Measurements from ENCODE around the gene SSTR4. TPM values are rescaled to one million over a fixed set of nuclear protein-coding genes. Genes with fewer than 3 reads are reported as not detected.

The SSTR4 gene
- total and polyA plus RNA-seq, 9 of the 15 experiments (the other 6 are each of a cell fraction or from before 2014, with no cell fraction given): not detected

- intact Hi-C loops (cut with micrococcal nuclease): no loop called here
- Histone ChIP-seq H3K79me2 (ENCODE audit: control insufficient read depth, insufficient read depth, low read length) (no peaks in the 10 kb centered on the region), H3K9me1 (ENCODE audit: control insufficient read depth, insufficient read depth, low read length) (no peaks in the 10 kb centered on the region), H3K4me3 (no peak overlapping the region), H3K9ac (ENCODE audit: insufficient read depth in 1 of 2, low read depth in 2 of 2, low read length in 2 of 2) (no peak overlapping the region), H3K27ac (ENCODE audit: extremely low read depth, low read depth, low read length) (no peak overlapping the region), H3K27me3 (ENCODE audit: control insufficient read depth in 2 of 2, insufficient read depth in 2 of 2, low read length in 2 of 2) (no peaks in the 10 kb centered on the region), H3K4me2 (ENCODE audit: insufficient read depth, low read length) (no peak overlapping the region), H4K20me1 (replicated peaks; ENCODE audit: control insufficient read depth, insufficient read depth, low read length) (no peaks in the 10 kb centered on the region), H3K36me3 (ENCODE audit: control insufficient read depth, insufficient read depth, low read length) (no peaks in the 10 kb centered on the region), H3K9me3 (replicated peaks; ENCODE audit: control insufficient read depth, insufficient read depth, low read depth, low read length) (no peaks in the 10 kb centered on the region), H2AFZ (ENCODE audit: low read depth, low read length) (no peak overlapping the region; the same call in 1 of the 2 replicates), H3K4me1 (replicated peaks in 1 of 2; ENCODE audit: control insufficient read depth in 2 of 2, insufficient read depth in 2 of 2, low read length in 2 of 2) (no peaks in the 10 kb centered on the region; a peak in 1 of 5 replicates)
- in situ Hi-C loops (cut with MboI): no loop called here
- FAIRE-seq (no peak), ATAC-seq (no peak), DNase-seq (ENCODE audit: extremely low read depth in 1 of 4, low spot score in 3 of 4) (no peak)
- POLR2A ChIA-PET: no interaction called here
- 53% methylated on average over 3 of the region's 3 CpGs for whole genome bisulfite sequencing (ENCODE audit: insufficient coverage, low coverage, missing lambda C conversion rate)
- CTCF ChIA-PET (ENCODE audit: low intra/inter-chr PET ratio): no interaction called here
- BruUV-seq (replicated peaks): no TSS peak
- TF ChIP-seq PCBP2 (IDR thresholded peaks at IDR 0.05; ENCODE audit: low read depth, low read length, poor library complexity, severe bottlenecking): no peak
- no peak for TF ChIP-seq ZNF143 (CRISPR knock-in tag; IDR thresholded peaks at IDR 0.05)
- no peak for TF ChIP-seq PHB2 (IDR thresholded peaks at IDR 0.05; ENCODE audit: low read depth)
- no peak for TF ChIP-seq HDAC8 (tag; IDR thresholded peaks at IDR 0.05)
- TF ChIP-seq ZBTB33 (CRISPR knock-in tag; IDR thresholded peaks at IDR 0.05): no peak
- no peak for TF ChIP-seq MEIS2 (IDR thresholded peaks at IDR 0.05; ENCODE audit: partially characterized antibody)
- no peak for TF ChIP-seq SMARCA4 (IDR thresholded peaks at IDR 0.05)
- TF ChIP-seq ZNF766 (CRISPR knock-in tag; conservative IDR thresholded peaks at IDR 0.05): no peak
- no peak for TF ChIP-seq ZNF239 (CRISPR knock-in tag; IDR thresholded peaks at IDR 0.05)
- TF ChIP-seq XRCC5 (IDR thresholded peaks at IDR 0.05; ENCODE audit: low read depth, low read length): no peak
- TF ChIP-seq TEAD1 (CRISPR knock-in tag; IDR thresholded peaks at IDR 0.05): no peak
- TF ChIP-seq ZNF407 (IDR thresholded peaks at IDR 0.05; ENCODE audit: low read depth): no peak
- TF ChIP-seq CREBBP (IDR thresholded peaks at IDR 0.05; ENCODE audit: low read depth, low read length): no peak
- TF ChIP-seq NFYB (IDR thresholded peaks at IDR 0.05; ENCODE audit: extremely low read depth, insufficient read length): no peak
- TF ChIP-seq PTRF (tag; IDR thresholded peaks at IDR 0.05): no peak
Measured at GRCh38 chr20:23024701-23025100, 10.4 kb upstream of the SSTR4 start.
